Measurements from ENCODE around the gene ST6GAL2.

The ST6GAL2 gene

DNA sequence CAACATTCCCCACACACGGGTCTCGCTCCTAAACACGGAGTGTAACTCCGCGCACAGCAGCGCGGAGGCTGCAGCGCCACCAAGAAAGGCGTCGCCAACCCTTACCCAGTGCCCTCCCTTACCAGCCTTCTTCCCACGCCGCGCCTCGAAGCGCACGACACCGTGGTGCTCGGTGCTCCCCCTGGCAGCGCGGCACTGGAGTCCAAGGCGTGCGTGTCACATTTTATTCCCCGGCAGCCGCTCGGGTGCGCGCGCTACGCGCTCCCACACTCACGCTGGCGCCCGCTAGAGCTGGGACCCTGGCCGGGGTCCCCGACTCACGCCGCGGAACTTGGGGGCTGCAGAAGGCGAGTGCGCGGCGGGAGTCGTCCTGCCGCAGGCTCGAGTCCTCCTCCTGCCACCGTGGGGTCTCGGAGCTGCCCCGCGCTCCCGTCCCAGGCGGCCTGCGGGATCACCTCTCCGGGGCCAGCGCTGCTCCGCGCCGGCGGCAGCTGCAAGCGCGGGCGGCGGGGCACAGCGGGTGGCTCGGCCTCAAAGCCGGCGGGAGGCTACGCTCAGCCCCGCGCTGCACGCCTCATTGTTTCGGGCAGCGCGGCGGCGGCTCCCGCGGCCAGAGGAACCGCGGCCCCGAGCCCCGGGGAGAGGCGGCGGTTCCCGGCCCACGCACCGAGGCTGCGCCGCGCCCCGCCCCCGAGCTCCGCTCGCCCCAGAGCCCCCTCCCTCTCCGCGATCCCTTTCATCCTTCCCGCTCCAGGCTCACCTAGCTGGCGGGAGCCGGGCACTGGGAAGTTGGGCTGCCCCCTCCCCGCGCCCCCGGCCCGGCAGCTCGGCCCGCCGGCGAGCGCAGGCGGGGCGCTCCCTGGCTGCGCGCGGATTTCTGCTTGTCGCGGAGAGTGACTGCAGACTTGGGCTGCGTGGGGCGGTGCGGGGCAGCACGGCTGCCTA, at the start of gene ST6GAL2:
TSS of gene ST6GAL2 (minus strand) at position 197 of the 945 bp plus-strand sequence. CDS start 42,190 bp downstream, outside the sequence.
- peaks cover 33% of the 10 kb centered on the region for H3K27me3 Mint-ChIP-seq (ENCODE audit: low read depth)

DNA sequence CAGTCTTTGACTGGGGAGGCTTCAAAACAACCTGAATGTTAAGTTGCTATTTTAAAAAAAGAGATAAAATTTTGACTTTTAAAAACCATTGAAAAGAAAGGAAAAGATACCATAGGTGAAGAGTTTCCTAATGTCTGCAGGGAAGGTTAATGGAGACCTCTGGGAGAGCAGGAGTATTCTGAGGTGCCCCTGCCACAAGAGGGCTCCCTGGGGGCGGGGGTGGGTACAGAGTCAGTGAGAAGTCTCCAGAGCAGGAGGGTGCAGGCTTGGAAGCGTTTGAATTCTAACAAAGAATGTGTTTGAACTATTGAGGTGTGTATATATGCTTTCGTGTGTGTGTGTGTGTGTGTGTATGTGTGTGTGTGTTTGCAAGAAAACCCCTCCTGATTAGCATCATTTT, 46.7 kb upstream of the ST6GAL2 start:
- H3K27ac Mint-ChIP-seq, result no peak overlapping the region
- DNase-seq (ENCODE audit: low spot score), result no peak
- no peaks in the 10 kb centered on the region for H3K27me3 Mint-ChIP-seq (ENCODE audit: low read depth)
- no peaks in the 10 kb centered on the region for H3K4me1 Mint-ChIP-seq (ENCODE audit: low read depth)
- no peaks in the 10 kb centered on the region for H3K36me3 Mint-ChIP-seq (ENCODE audit: low read depth)
- H3K4me3 Mint-ChIP-seq, result no peak overlapping the region
- H3K9me3 Mint-ChIP-seq, result peaks cover 8% of the 10 kb centered on the region

More for the DNA sequence above, at the start of gene ST6GAL2:
- Mint-ChIP-seq H3K4me3 (no peak within 1 kb of the TSS), H3K27ac (no peak within 1 kb of the TSS), H3K9me3 (no peaks in the 10 kb centered on the region), H3K36me3 (ENCODE audit: low read depth) (no peaks in the 10 kb centered on the region), H3K4me1 (ENCODE audit: low read depth) (no peaks in the 10 kb centered on the region)
- DNase-seq (ENCODE audit: low spot score), result no peak

GRCh38 chr2:106931717-106932335, 45.9 kb upstream of the ST6GAL2 start:
- no peak overlapping the region for H3K4me3 Mint-ChIP-seq
- no peaks in the 10 kb centered on the region for H3K4me1 Mint-ChIP-seq (ENCODE audit: low read depth)

DNA sequence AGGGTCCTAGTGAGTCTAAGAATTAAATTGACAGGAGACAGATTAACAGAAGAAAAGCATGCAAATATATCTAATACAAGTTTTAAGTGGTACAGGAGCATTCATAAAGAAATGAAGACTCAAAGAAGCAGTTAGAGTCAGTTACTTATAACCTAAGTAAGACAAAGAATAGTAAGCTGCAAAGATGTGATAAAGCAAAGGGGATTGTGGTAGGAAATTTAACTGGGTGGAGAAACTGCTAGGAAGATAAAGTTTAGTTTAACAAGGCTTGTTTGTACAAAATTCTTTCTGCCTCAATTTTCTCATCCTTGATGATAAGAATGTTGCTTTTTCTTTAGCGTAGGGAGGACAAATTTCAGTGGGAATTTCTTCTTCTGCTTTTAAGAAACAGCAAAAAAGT, 35.5 kb upstream of the ST6GAL2 start:
- no peak for DNase-seq (ENCODE audit: low spot score)
- no peak overlapping the region for H3K4me3 Mint-ChIP-seq

More at GRCh38 chr2:106931717-106932335, 45.9 kb upstream of the ST6GAL2 start:
- DNase-seq (ENCODE audit: low spot score), result no peak
- Mint-ChIP-seq H3K36me3 (ENCODE audit: low read depth) (no peaks in the 10 kb centered on the region), H3K27ac (no peak overlapping the region), H3K9me3 (peaks cover 11% of the 10 kb centered on the region), H3K27me3 (ENCODE audit: low read depth) (no peaks in the 10 kb centered on the region)

DNA sequence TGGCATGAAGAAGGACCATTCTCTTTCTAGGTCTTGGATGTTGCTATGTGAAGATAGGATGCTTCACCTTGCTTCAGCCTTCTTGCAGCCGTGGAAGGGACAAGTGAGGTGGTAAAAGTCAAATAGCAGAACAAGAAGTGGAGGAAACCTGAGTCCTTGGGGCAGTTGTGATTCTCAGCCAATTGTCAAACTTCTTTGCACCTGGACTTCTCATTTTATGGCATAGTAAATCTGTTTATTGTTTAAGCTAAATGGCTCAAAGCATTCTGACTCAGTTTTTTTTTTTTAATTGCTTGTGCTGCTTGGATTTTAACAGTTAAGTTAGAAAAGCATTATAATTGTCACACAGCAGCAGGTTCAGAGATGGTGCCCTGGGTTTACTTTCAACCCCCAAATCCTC, 33.0 kb upstream of the ST6GAL2 start:
- no peaks in the 10 kb centered on the region for H3K27me3 Mint-ChIP-seq (ENCODE audit: low read depth)
- no peak overlapping the region for H3K27ac Mint-ChIP-seq
- no peaks in the 10 kb centered on the region for H3K4me1 Mint-ChIP-seq (ENCODE audit: low read depth)
- no peaks in the 10 kb centered on the region for H3K36me3 Mint-ChIP-seq (ENCODE audit: low read depth)
- no peak overlapping the region for H3K4me3 Mint-ChIP-seq
- no peak for DNase-seq (ENCODE audit: low spot score)
- no peaks in the 10 kb centered on the region for H3K9me3 Mint-ChIP-seq

More for the DNA sequence above, 35.5 kb upstream of the ST6GAL2 start:
- H3K27me3 Mint-ChIP-seq (ENCODE audit: low read depth), result no peaks in the 10 kb centered on the region
- no peaks in the 10 kb centered on the region for H3K36me3 Mint-ChIP-seq (ENCODE audit: low read depth)
- H3K27ac Mint-ChIP-seq, result no peak overlapping the region
- peaks cover 4% of the 10 kb centered on the region for H3K9me3 Mint-ChIP-seq
- H3K4me1 Mint-ChIP-seq (ENCODE audit: low read depth), result no peaks in the 10 kb centered on the region

GRCh38 chr2:106904242-106904641, 18.3 kb upstream of the ST6GAL2 start:
- peaks cover 3% of the 10 kb centered on the region for H3K9me3 Mint-ChIP-seq
- no peak overlapping the region for H3K4me3 Mint-ChIP-seq
- no peak overlapping the region for H3K27ac Mint-ChIP-seq
- no peak for DNase-seq (ENCODE audit: low spot score)
- H3K36me3 Mint-ChIP-seq (ENCODE audit: low read depth), result no peaks in the 10 kb centered on the region
- no peaks in the 10 kb centered on the region for H3K4me1 Mint-ChIP-seq (ENCODE audit: low read depth)
- no peaks in the 10 kb centered on the region for H3K27me3 Mint-ChIP-seq (ENCODE audit: low read depth)

DNA sequence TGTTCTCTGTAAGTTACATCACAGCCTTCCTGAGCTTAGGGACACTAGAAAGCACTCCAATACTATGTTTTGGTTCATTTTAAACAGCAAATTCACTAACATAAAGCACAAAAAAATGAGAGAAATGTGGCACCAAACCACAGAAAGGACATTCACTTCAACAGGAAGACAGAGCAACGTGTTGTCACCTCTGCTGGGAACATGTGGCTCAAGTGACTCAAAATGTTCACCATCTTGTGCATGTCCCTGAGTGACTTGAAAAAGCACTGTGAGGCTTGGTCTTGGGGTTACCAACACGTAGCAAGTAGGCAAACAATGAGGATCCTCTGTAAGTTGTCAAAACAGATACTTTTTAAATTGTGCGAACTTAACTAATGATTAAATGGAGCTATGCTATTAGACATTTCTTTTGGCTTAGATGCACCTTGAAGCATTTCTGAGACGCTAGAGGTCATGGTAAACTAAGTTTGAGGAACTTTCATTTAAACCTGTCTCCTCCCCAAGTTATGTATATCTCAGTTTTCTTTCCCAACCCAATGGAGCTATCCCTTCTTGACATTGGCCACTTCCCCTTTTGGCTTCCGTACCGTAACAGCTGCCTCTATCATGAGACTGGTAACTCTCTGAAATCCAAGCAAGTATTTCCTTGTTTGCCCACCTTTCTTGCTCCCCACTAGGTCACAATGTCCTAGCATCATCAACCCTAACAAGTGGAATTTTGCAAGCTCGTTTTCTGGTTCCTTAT, 14.0 kb upstream of the ST6GAL2 start:
- H3K27me3 Mint-ChIP-seq (ENCODE audit: low read depth), result no peaks in the 10 kb centered on the region
- no peak for DNase-seq (ENCODE audit: low spot score)
- no peaks in the 10 kb centered on the region for H3K4me1 Mint-ChIP-seq (ENCODE audit: low read depth)
- H3K9me3 Mint-ChIP-seq, result peaks cover 3% of the 10 kb centered on the region
- H3K36me3 Mint-ChIP-seq (ENCODE audit: low read depth), result no peaks in the 10 kb centered on the region
- no peak overlapping the region for H3K4me3 Mint-ChIP-seq
- H3K27ac Mint-ChIP-seq, result no peak overlapping the region

DNA sequence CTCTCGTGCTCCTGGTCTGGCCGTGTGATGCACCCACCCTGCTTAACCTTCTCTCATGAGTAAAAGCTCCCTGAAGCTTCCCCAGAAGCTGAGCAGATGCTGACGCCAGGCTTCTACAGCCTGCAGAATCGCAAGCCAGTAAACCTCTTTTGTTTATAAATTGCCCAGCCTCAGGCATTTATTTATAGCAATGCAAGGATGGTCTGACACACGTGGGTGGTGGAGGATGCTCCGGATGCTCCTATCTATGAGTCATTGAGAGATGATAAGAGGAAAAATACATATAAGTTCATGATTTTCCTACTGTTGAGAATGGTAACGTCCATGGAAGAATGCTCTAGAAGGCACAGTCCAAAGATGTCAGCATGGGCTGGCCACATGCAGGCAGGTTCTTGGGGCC, 8.6 kb upstream of the ST6GAL2 start:
- DNase-seq (ENCODE audit: low spot score), result no peak
- H3K4me1 Mint-ChIP-seq (ENCODE audit: low read depth), result no peaks in the 10 kb centered on the region
- H3K9me3 Mint-ChIP-seq, result no peaks in the 10 kb centered on the region
- no peak overlapping the region for H3K27ac Mint-ChIP-seq
- no peaks in the 10 kb centered on the region for H3K36me3 Mint-ChIP-seq (ENCODE audit: low read depth)
- H3K4me3 Mint-ChIP-seq, result no peak overlapping the region
- H3K27me3 Mint-ChIP-seq (ENCODE audit: low read depth), result peaks cover 6% of the 10 kb centered on the region

DNA sequence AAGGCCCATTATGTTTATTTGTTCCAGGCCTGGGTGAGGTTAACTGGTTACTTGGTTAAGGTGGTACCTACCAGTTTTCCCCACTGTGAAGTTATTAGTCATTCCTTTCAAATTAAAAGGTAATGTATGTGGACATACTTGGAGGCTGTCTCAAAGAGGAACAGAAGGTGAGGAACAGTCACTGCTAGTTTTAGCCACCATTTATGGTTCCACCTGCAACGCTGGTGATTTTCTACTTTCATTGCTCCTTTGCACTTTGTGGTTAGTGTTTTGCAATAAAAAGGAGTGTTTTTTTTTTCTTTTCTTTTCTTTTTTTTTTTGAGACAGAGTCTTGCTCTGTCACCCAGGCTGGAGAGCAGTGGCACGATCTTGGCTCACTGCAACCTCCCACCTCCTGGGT, 6.1 kb upstream of the ST6GAL2 start:
- Mint-ChIP-seq H3K27me3 (ENCODE audit: low read depth) (peaks cover 12% of the 10 kb centered on the region), H3K9me3 (no peaks in the 10 kb centered on the region), H3K4me1 (ENCODE audit: low read depth) (no peaks in the 10 kb centered on the region), H3K27ac (no peak overlapping the region), H3K4me3 (no peak overlapping the region), H3K36me3 (ENCODE audit: low read depth) (no peaks in the 10 kb centered on the region)
- DNase-seq (ENCODE audit: low spot score), result no peak

DNA sequence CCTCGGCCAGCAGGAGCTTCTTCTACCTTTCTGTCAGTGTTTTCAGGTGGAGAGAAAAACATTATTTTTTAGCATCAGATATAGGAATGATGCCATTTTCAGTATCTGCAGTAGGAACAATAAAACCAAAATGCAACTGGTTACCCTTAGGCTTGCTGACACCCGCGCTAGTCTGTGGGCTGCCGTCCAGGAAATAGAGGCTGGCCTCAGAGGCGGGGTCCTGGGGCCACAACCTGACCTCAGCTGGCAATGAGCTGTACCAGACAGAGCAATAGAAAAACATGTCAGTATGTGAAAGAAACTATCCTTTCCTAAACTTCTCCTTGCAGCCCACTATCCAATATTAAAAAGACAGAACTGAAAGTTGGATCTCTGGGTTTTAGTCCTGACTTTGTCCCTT, 4.6 kb upstream of the ST6GAL2 start:
- Mint-ChIP-seq H3K27me3 (ENCODE audit: low read depth) (peaks cover 16% of the 10 kb centered on the region), H3K27ac (no peak overlapping the region)
- no peak for DNase-seq (ENCODE audit: low spot score)

GRCh38 chr2:106886916-106887758, 1.2 kb upstream of the ST6GAL2 start:
- no peaks in the 10 kb centered on the region for H3K9me3 Mint-ChIP-seq
- DNase-seq (ENCODE audit: low spot score), result no peak

More for the DNA sequence above, 4.6 kb upstream of the ST6GAL2 start:
- Mint-ChIP-seq H3K36me3 (ENCODE audit: low read depth) (no peaks in the 10 kb centered on the region), H3K4me3 (no peak overlapping the region), H3K9me3 (no peaks in the 10 kb centered on the region), H3K4me1 (ENCODE audit: low read depth) (no peaks in the 10 kb centered on the region)

DNA sequence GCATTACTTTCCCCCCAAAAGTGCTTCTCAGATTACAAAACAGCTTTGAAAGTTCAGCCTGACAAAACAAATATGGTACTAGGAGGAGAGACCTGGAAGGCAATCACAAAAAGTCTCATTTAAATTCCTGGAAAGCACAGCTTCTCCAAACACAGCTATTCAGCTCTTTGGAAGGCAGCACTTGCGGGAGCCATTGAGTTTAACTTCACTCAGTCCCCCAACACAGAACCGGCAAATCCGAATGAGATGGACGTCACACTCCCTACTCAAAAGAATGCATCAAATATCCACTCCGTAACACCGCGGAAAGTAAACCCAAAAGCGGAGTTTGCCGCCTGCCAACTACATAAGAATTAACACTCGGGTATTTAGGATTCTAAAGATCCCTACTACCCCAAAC, 638 bp downstream of the ST6GAL2 start:
- H3K36me3 Mint-ChIP-seq (ENCODE audit: low read depth), result no peaks in the 10 kb centered on the region
- H3K27me3 Mint-ChIP-seq (ENCODE audit: low read depth), result peaks cover 27% of the 10 kb centered on the region
- H3K4me3 Mint-ChIP-seq, result no peak overlapping the region
- H3K27ac Mint-ChIP-seq, result no peak overlapping the region
- H3K9me3 Mint-ChIP-seq, result no peaks in the 10 kb centered on the region
- no peak for DNase-seq (ENCODE audit: low spot score)
- no peaks in the 10 kb centered on the region for H3K4me1 Mint-ChIP-seq (ENCODE audit: low read depth)

More at GRCh38 chr2:106886916-106887758, 1.2 kb upstream of the ST6GAL2 start:
- Mint-ChIP-seq H3K4me3 (no peak overlapping the region), H3K4me1 (ENCODE audit: low read depth) (no peaks in the 10 kb centered on the region), H3K27me3 (ENCODE audit: low read depth) (peaks cover 33% of the 10 kb centered on the region), H3K36me3 (ENCODE audit: low read depth) (no peaks in the 10 kb centered on the region), H3K27ac (no peak overlapping the region)

GRCh38 chr2:106882673-106883072, 3.3 kb downstream of the ST6GAL2 start:
- Mint-ChIP-seq H3K4me1 (ENCODE audit: low read depth) (no peaks in the 10 kb centered on the region), H3K27ac (no peak overlapping the region), H3K9me3 (no peaks in the 10 kb centered on the region), H3K27me3 (ENCODE audit: low read depth) (peaks cover 26% of the 10 kb centered on the region), H3K4me3 (no peak overlapping the region), H3K36me3 (ENCODE audit: low read depth) (no peaks in the 10 kb centered on the region)
- DNase-seq (ENCODE audit: low spot score), result no peak
